ENCODE results near the gene IL25. TPM values are rescaled to one million over a fixed set of nuclear protein-coding genes. Genes with fewer than 3 reads are reported as not detected.
"Not testable (repeated sequence)": the region's sequence is repeated elsewhere in the genome, so short reads cannot be mapped to it uniquely, and the experiment has no call there.

IL25 gene
- total RNA-seq, 5 donors from 2014 or later (not counting 1 experiment from before 2014, with no cell fraction given), result not detected

DNA sequence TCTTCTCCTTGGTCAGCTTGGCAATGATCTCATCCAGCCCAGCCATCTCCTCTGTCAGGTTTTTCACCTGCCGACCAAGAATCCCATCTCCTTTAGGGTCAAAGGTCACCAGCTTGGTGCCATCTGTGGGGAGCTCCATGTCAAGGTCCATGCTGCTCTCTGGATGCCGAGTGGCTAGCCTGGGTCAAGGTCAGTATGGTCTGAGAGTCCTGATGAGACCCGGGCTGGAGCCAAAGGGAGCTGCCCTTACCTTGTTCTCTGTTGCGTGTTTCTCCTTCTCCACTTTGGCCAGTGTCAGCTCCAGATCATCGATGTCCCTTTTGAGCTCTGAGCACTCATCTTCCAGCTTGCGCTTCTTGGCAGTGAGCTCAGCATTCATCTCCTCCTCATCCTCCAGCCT lies 51.0 kb downstream of the IL25 start:
- ChIA-PET CTCF (no interaction called here), POLR2A (interaction anchor here in 1 of 2 donors (0.7 kb wide), 1 partner anchor 8 kb away, joined by 3 read pairs; no protein-coding TSS in a partner anchor)
- DNase-seq, result no peak
- WGBS (ENCODE audit: insufficient coverage), result 82% methylated on average over 6 of the region's 6 CpGs
- Histone ChIP-seq H3K27me3 (replicated peaks in 1 of 2; ENCODE audit: control insufficient read depth in 2 of 2, extremely low read depth in 1 of 2, insufficient read depth in 2 of 2, low read length in 1 of 2) (peaks cover 0 to 19% of the 10 kb centered on the region in 2 experiments), H3K36me3 (ENCODE audit: control insufficient read depth in 2 of 2, extremely low read depth in 1 of 2, insufficient read depth in 1 of 2, low read length in 1 of 2) (no peaks in the 10 kb centered on the region), H3K9me3 (no peaks in the 10 kb centered on the region), H3K27ac (ENCODE audit: low read length) (no peak overlapping the region), H3K4me3 (ENCODE audit: control insufficient read depth in 1 of 2, extremely low read depth in 1 of 2, low read length in 1 of 2) (no peak overlapping the region), H3K4me1 (ENCODE audit: control insufficient read depth in 1 of 2, extremely low read depth in 1 of 2, insufficient read depth in 2 of 2, low read length in 2 of 2) (no peaks in the 10 kb centered on the region)
- no peaks in the 10 kb centered on the region for H3K36me3 Mint-ChIP-seq
- peaks cover 3 to 7% of the 10 kb centered on the region in 2 donors for H3K27me3 Mint-ChIP-seq
- no peaks in the 10 kb centered on the region for H3K4me1 Mint-ChIP-seq
- H3K4me3 Mint-ChIP-seq, result no peak overlapping the region
- ATAC-seq (replicated peaks in 1 of 4), result no peak
- H3K9me3 Mint-ChIP-seq, result no peaks in the 10 kb centered on the region
- H3K27ac Mint-ChIP-seq, result no peak overlapping the region

DNA sequence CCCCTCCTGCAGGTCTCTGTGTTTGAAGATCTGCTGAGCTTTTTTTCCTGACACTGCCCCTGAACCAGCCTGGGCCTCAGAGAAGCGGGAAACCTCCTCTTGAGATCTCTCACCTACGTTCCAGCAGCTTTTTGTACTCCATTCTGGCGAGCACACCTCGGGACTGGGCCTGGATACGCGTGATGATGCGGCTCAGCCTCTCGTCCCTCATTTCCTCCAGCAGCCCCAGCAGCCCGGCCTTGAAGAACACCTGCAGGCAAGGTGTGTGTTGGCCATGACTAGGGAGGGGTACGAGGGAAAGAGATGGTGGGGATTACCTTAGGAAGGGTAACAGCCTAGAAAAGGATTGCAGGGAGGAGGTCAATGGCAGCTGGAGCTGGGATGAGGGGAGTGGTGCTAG lies 52.6 kb downstream of the IL25 start:
- no peaks in the 10 kb centered on the region for H3K9me3 Mint-ChIP-seq
- DNase-seq, result no peak

DNA sequence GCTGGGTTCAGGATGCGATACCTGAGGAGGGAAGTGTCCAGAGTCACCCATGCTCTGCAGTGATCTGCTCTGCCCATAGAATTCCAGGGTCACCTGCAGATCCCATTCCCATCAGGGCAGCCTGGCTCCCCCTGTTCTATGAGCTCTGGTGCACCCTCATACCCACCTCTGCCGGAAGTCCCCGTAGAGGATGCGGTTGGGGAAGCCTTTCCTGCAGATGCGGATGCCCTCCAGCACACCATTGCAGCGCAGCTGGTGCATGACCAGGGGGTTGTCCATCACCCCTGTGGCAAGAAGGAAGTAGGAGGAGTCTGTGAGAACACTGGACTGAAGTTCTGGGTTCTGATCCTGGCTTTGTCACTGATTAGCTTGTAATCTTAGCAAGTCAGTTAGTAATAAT lies 53.2 kb downstream of the IL25 start:
- H3K36me3 Mint-ChIP-seq; H3K27ac ChIP-seq (ENCODE audit: low read length); H3K27me3 Mint-ChIP-seq; POLR2A ChIA-PET; H3K9me3 ChIP-seq; DNase-seq; ATAC-seq (replicated peaks in 1 of 4); H3K9me3 Mint-ChIP-seq; H3K27ac Mint-ChIP-seq; H3K4me1 ChIP-seq (ENCODE audit: control insufficient read depth in 1 of 2, extremely low read depth in 1 of 2, insufficient read depth in 2 of 2, low read length in 2 of 2); CTCF ChIA-PET; H3K4me3 ChIP-seq (ENCODE audit: control insufficient read depth in 1 of 2, extremely low read depth in 1 of 2, low read length in 1 of 2); H3K36me3 ChIP-seq (ENCODE audit: control insufficient read depth in 2 of 2, extremely low read depth in 1 of 2, insufficient read depth in 1 of 2, low read length in 1 of 2); H3K4me3 Mint-ChIP-seq; H3K4me1 Mint-ChIP-seq: not testable (repeated sequence)
- peaks cover 0 to 21% of the 10 kb centered on the region in 2 experiments for H3K27me3 ChIP-seq (replicated peaks in 1 of 2; ENCODE audit: control insufficient read depth in 2 of 2, extremely low read depth in 1 of 2, insufficient read depth in 2 of 2, low read length in 1 of 2)
- WGBS (ENCODE audit: insufficient coverage), result 80% methylated on average over 4 of the region's 6 CpGs

More for the DNA sequence above, 52.6 kb downstream of the IL25 start:
- peaks cover 3 to 5% of the 10 kb centered on the region in 2 donors for H3K27me3 Mint-ChIP-seq
- CTCF ChIA-PET, result no interaction called here
- H3K4me1 Mint-ChIP-seq, result no peaks in the 10 kb centered on the region
- ATAC-seq (replicated peaks in 1 of 4), result no peak
- peaks cover 0 to 17% of the 10 kb centered on the region in 2 experiments for H3K27me3 ChIP-seq (replicated peaks in 1 of 2; ENCODE audit: control insufficient read depth in 2 of 2, extremely low read depth in 1 of 2, insufficient read depth in 2 of 2, low read length in 1 of 2)
- H3K4me3 Mint-ChIP-seq, result no peak overlapping the region
- no peaks in the 10 kb centered on the region for H3K36me3 ChIP-seq (ENCODE audit: control insufficient read depth in 2 of 2, extremely low read depth in 1 of 2, insufficient read depth in 1 of 2, low read length in 1 of 2)
- H3K4me1 ChIP-seq (ENCODE audit: control insufficient read depth in 1 of 2, extremely low read depth in 1 of 2, insufficient read depth in 2 of 2, low read length in 2 of 2), result no peaks in the 10 kb centered on the region
- POLR2A ChIA-PET, result no interaction called here
- H3K27ac ChIP-seq (ENCODE audit: low read length), result no peak overlapping the region
- 63% methylated on average over 6 of the region's 10 CpGs for WGBS (ENCODE audit: insufficient coverage)
- no peaks in the 10 kb centered on the region for H3K36me3 Mint-ChIP-seq
- H3K9me3 ChIP-seq, result no peaks in the 10 kb centered on the region
- no peak overlapping the region for H3K27ac Mint-ChIP-seq
- no peak overlapping the region for H3K4me3 ChIP-seq (ENCODE audit: control insufficient read depth in 1 of 2, extremely low read depth in 1 of 2, low read length in 1 of 2)

Other genes starting within 250 kb of the IL25 start
- 1 to 10 TPM in 4 of 5 donors, under 1 TPM in 1; 0.33 to 8.1 (median 5.9) TPM for gene SLC7A8, start 189.1 kb upstream of the IL25 start, total RNA-seq
- 1 to 10 TPM in 1 of 5 donors, not detected in 4; 1.1 TPM for gene RNF212B, start 134.9 kb upstream of the IL25 start, total RNA-seq
- 10 to 100 TPM in 3 of 5 donors, 1 to 10 TPM in 2; 6.2 to 17.5 (median 15.1) TPM for gene HOMEZ, start 86.7 kb upstream of the IL25 start, total RNA-seq
- 10 to 100 TPM; 40.8 to 72.6 (median 68.2) TPM for gene PPP1R3E, start 70.0 kb upstream of the IL25 start, total RNA-seq
- 1 to 10 TPM; 1.9 to 4.6 (median 2.2) TPM for gene BCL2L2, start 66.0 kb upstream of the IL25 start, total RNA-seq
- 100 to 1,000 TPM; 182 to 207 (median 186) TPM for gene PABPN1, start 51.4 kb upstream of the IL25 start, total RNA-seq
- 10 to 100 TPM; 12.0 to 19.0 (median 17.3) TPM for gene SLC22A17, start 19.9 kb upstream of the IL25 start, total RNA-seq
- gene EFS, start 7.6 kb upstream of the IL25 start, total RNA-seq, result under 1 TPM in 1 of 5 donors, not detected in 4; 0.15 TPM
- not detected for gene CMTM5, start 4.2 kb downstream of the IL25 start, total RNA-seq
- gene MYH6, start 35.5 kb downstream of the IL25 start, total RNA-seq, result not detected
- not detected for gene MYH7, start 62.9 kb downstream of the IL25 start, total RNA-seq
- gene NGDN, start 96.9 kb downstream of the IL25 start, total RNA-seq, result 100 to 1,000 TPM in 2 of 5 donors, 10 to 100 TPM in 3; 56.5 to 121 (median 63.7) TPM
- gene ZFHX2, start 179.0 kb downstream of the IL25 start, total RNA-seq, result 1 to 10 TPM in 1 of 5 donors, under 1 TPM in 4; 0.15 to 1.3 (median 0.44) TPM
- gene THTPA, start 183.5 kb downstream of the IL25 start, total RNA-seq, result 10 to 100 TPM; 13.3 to 26.4 (median 20.5) TPM
- 100 to 1,000 TPM; 321 to 526 (median 484) TPM for gene AP1G2, start 195.0 kb downstream of the IL25 start, total RNA-seq
- gene JPH4, start 206.0 kb downstream of the IL25 start, total RNA-seq, result under 1 TPM in 2 of 5 donors, not detected in 3; 0.10 to 0.13 TPM